Activated naive CD4-positive, alpha-beta T cell (primary cell): ENCODE measurements around the gene ZDHHC11.
"Not testable (repeated sequence)": the region's sequence is repeated elsewhere in the genome, so short reads cannot be mapped to it uniquely, and the experiment has no call there.

Experiments
- DNase-seq, 4 experiments: peaks; one replicate each; lab custom pipeline; 2025; lab: John Stamatoyannopoulos, UW

The ZDHHC11 gene

DNA sequence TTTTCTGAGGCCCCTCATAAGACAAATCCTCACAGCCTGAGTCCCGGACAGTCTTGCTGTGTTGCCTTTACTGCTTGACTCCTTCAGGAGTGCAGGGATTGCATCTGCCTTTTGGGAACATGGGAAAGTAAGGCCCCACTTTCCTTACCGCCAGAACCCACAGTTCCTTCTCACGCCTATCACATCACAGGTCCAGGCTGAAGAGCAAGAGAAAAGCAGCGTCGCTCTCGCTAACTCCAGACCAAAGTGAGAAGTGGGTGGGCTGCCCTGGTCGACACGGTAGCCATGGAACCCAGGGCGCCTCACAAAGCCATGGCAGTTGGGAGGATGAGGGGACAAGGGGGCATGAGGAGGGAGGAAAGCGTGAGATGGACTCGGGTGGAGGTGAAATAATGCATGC is 7.9 kb upstream of the ZDHHC11 start:
- DNase-seq, result no peak

GRCh38 chr5:856531-857425 is 6.0 kb upstream of the ZDHHC11 start:
- DNase-seq, result no peak

DNA sequence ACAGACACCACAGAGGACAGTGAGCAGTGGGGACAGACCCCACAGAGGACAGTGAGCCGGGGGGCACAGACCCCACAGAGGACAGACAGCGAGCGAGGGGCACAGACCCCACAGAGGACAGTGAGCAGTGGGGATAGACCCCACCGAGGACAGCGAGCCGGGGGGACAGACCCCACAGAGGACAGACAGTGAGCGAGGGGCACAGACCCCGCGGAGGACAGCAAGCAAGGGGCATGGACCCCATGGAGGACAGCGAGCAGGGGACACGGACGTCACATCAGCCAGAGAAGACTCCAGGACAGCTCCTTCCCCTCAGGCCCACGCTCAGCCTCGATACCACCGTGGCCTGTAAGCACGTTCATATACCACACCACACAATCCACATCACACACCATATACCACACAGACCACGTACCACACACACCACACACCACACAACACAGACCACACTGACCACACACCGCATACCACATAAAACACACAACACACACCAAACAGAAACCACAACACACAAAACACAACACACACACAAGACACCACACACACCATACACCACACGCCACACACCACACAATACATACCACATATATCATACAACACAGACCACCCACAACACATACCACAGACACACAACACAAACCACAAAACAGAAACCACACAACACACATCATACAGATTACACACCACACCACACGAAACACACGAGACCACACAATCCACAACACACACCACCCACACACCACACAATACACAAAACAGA is 5.2 kb upstream of the ZDHHC11 start:
- no peak for DNase-seq

GRCh38 chr5:854966-855743 is 4.4 kb upstream of the ZDHHC11 start:
- no peak for DNase-seq

- DNase-seq, result no peak
These were observed 3.4 kb upstream of the ZDHHC11 start for GRCh38 chr5:854217-854616.

DNA sequence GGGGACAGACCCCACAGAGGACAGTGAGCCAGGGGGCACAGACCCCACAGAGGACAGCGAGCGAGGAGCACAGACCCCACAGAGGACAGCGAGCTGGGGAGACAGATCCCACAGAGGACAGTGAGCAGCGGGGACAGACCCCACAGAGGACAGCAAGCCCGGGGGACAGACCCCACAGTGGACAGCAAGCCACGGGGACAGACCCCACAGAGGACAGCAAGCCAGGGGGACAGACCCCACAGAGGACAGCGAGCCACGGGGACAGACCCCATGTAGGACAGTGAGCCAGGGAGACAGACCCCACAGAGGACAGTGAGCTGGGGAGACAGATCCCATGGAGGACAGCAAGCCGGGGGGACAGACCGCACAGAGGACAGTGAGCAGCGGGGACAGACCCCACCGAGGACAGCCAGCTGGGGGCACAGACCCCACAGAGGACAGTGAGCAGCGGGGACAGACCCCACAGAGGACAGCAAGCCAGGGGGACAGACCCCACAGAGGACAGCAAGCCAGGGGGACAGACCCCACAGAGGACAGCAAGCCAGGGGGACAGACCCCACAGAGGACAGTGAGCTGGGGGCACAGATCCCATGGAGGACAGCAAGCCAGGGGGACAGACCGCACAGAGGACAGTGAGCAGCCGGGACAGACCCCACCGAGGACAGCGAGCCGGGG is 2.8 kb upstream of the ZDHHC11 start:
- DNase-seq, result not testable (repeated sequence)

DNA sequence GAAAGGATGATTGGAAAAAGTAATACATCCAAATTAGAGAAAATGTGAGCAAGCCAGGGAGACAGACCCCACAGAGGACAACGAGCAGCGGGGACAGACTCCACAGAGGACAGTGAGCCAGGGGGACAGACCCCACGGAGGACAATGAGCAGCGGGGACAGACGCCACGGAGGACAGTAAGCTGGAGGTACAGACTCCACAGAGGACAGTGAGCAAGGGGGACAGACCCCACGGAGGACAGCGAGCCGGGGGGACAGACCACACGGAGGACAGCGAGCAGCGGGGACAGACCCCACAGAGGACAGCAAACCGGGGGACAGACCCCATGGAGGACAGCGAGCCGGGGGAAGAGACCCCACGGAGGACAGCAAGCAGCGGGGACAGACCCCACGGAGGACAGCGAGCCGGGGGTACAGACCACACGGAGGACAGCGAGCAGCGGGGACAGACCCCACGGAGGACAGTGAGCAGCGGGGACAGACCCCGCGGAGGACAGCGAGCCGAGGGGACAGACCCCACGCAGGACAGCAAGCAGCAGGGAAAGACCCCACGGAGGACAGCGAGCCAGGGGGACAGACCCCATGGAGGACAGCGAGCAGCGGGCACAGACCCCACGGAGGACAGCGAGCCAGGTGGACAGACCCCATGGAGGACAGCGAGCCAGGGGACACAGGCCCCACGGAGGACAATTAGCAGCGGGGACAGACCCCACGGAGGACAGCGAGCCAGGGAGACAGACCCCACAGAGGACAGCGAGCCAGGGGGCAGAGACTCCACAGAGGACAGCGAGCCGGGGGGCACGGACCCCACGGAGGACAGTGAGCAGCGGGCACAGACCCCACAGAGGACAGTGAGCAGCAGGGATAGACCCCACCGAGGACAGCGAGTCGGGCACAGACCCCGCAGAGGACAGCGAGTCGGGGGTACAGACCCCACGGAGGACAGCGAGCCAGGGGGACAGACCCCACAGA is 1.9 kb upstream of the ZDHHC11 start:
- no peak for DNase-seq

DNA sequence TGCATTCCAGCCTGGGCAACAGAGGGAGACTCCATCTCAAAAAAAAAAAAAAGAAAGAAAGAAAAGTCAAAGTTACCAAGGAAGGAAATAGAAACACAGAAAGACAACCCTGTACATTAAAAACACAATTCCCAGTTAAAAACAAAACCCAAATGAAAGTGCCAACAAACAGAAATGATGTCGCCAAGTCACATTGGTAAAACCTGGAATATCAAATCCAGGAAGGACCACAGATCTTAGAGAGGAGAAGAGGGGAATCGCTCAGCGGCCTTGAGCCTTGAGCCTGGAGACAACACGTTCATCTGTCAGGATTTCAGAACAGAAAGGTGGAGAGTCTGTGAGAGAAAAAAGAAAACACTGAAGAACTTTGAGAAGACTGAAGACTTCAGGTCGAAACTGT is 1.2 kb upstream of the ZDHHC11 start:
- DNase-seq, result no peak

DNA sequence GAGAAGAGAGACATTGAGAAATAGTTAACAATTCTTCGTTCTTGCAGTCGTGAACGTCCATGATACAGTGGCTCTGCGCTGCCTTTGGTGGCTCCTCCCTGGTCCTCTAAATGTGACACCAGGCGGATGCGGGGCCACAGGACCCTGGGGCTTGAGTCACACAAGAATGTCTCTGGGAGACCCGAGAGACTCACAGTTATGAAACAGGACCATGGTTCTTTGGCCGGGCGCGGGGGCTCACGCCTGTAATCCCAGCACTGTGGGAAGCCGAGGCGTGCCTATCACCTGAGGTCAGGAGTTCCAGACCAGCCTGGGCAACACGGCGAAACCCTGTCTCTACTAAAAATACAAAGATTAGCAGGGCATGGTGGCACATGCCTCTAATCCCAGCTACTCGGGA is 767 bp upstream of the ZDHHC11 start:
- DNase-seq, result no peak

GRCh38 chr5:851076-851475 is 290 bp upstream of the ZDHHC11 start:
- no peak for DNase-seq

DNA sequence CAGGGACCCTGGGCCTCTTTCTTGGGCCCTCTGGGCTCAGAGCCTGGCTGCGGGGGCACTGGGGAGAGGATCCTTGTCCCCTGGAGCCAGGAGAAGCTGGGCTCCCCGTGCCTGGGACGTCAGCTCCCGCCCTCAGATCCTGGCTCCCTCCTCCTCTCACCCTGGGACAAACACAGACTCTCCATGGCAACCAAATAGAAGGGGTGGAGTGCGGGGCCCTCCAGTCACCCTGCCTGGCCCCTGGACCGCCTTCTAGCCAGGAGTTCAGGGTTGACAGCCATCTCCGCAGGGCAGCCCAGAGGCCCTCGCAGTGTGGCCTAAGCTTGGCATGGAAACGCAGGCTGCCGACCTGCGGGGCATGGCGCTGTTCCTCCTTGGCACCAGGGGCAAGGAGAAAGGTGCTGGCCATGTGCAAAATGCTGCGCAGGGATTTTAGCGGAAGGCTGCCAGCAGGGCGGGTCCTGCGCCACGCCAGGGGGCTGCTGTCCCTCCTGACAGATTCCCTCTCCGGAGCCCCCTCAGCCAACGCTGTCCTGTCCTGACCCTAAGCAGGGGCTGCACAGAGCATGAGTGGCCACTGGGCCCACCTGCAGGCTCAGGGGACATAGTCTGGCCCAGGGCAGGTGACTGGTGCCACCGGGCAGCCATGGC is 1.0 kb downstream of the ZDHHC11 start:
- no peak for DNase-seq

DNA sequence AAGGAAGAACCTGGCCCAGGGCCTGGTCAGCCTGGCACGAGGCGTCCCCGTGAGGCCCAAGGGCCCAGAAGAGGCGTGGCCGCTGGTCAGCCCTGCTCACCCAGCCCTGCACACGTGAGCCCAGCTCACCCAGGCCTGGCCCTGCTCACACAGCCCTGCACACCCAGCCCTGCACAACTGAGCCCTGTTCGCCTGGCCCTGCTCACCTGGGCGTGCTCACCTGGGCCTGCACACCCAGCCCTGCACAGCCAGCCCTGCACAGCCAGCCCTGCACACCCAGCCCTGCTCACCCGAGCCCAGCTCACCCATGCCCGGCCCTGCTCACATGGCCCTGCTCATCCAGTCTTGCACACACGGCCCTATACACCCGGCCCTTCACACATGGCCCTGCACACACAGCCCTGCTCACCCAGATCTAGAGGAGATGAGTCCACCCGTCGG is 2.1 kb downstream of the ZDHHC11 start:
- no peak for DNase-seq

GRCh38 chr5:847736-848135 is 3.0 kb downstream of the ZDHHC11 start:
- not testable (repeated sequence) for DNase-seq

DNA sequence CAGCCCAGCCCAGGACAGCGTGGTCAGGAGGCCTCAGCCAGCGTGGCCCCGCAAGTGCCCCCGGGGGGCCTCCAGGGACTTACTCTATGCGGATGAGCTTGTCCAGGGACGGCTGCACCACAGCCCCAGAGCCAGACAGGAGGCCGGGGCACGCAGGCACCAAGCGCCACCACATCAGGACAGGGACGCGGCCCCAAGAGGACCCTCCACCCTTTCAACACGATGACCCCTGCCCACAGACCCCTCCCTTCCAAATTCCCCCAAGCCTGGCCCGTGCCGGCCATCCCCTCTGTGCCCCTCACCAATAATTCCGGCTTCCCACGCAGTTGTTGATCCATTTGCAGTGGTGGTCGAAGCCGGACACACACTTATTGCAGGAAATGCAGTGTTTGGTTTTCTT is 3.6 kb downstream of the ZDHHC11 start:
- DNase-seq, result not testable (repeated sequence)

GRCh38 chr5:846602-847091 is 4.1 kb downstream of the ZDHHC11 start:
- DNase-seq, result not testable (repeated sequence)

- DNase-seq, result not testable (repeated sequence)
These were observed 4.8 kb downstream of the ZDHHC11 start for GRCh38 chr5:845676-846601.

DNA sequence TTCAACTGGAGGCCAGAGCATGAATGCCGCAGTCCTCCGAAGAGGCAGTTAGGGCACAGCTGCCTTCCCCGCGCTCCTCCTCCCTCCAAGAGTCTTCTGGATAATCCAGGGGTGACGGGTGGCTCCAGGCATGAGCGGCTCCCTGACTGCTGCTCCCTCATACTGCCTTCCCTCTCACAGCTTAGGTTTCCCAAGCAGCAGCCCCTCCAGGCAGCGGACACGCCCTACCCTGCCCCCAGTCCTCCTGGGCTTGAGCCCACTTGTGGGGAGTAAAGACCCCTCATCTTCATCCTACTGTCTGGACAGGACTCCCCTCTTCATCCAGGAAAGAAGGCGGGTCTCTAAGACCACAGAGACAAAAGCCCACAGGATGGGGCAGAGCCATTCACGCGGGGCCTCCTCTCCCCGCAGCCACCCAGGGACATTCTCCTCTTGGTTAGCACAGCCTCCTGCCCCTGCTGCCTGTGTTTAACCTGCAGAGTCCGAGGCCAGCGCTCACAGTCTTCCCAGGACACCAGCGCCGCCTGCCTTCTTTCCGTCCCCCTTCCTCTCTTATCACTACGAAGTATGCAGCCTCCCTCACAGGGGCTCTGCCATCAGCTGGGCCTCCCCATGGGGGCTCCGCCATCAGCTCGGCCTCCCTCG is 5.6 kb downstream of the ZDHHC11 start:
- DNase-seq, result not testable (repeated sequence)

DNA sequence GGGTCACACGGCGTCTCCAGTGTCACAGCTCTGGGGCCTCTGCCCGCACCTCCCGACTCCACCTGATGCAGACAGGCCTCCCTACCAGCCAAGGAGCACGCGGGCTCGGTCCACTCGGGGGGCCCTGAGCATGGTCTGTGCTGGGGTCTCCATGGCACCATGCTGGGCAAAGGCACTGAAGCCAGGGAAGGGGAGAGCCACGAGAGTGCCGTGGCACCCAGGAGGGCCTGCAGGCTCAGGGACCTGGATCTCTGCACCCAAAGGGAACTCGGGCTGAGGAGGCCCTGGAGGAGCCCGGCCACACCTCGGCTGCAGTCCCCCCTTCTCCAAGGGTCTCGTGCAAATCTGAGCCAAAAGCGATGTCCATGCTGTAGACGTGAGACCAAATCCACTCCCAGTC is 6.4 kb downstream of the ZDHHC11 start:
- not testable (repeated sequence) for DNase-seq
